WTC11 (cell line): ENCODE results near the gene PFDN2. TPM values are rescaled to one million over a fixed set of nuclear protein-coding genes. Genes with fewer than 3 reads are reported as not detected.

ENCODE experiments used
- ATAC-seq: fragments of 200-7000 bp; cut with Tn5 transposase; 2 replicates; pipeline ENCODE4 v1.10.0; 2021; ENCODE audit warnings: mild to moderate bottlenecking, moderate library complexity
- CTCF ChIA-PET: fragments of 300-600 bp; sonication (Branson Sonifier 250); formaldehyde crosslinking; loops from one replicate; lab custom pipeline; 2021; ENCODE audit warnings: antibody characterized with exemption; lab: Charles Lee
- POLR2A ChIA-PET: fragments of 350-600 bp; sonication (Branson Sonifier 250); formaldehyde crosslinking; loops from one replicate; lab custom pipeline; 2021; ENCODE audit warnings: antibody characterized with exemption; lab: Charles Lee
- DNase-seq: peaks from one replicate; pipeline ENCODE4 v3.0.0; 2021; ENCODE audit warnings: low spot score
- H3K27ac Mint-ChIP-seq: 2 replicates; pipeline ENCODE4 v1.8.0; 2021; ENCODE audit warnings: mixed read lengths
- H3K27me3 Mint-ChIP-seq: 2 replicates; pipeline ENCODE4 v1.8.0; 2021; ENCODE audit warnings: low read depth, mild to moderate bottlenecking, moderate library complexity, mixed read lengths
- H3K36me3 Mint-ChIP-seq: 2 replicates; pipeline ENCODE4 v1.8.0; 2021; ENCODE audit warnings: mixed read lengths
- H3K4me1 Mint-ChIP-seq: 2 replicates; pipeline ENCODE4 v1.8.0; 2022; ENCODE audit warnings: mixed read lengths
- H3K4me3 Mint-ChIP-seq: 2 replicates; pipeline ENCODE4 v1.8.0; 2021; ENCODE audit warnings: mild to moderate bottlenecking, moderate library complexity, mixed read lengths
- H3K9me3 Mint-ChIP-seq: 2 replicates; pipeline ENCODE4 v1.8.0; 2021; ENCODE audit warnings: mixed read lengths
- CBFB ChIP-seq: sonication (generic); formaldehyde crosslinking; IDR thresholded peaks from 2 replicates; pipeline ENCODE4 v1.8.1; 2022; ENCODE audit warnings: mild to moderate bottlenecking, low read depth, missing genetic modification reagents
- CREB1 ChIP-seq: sonication (generic); formaldehyde crosslinking; IDR thresholded peaks from 2 replicates; pipeline ENCODE4 v1.8.0; 2023; ENCODE audit warnings: mild to moderate bottlenecking, missing genetic modification reagents
- HMGA2 ChIP-seq: fragments of 250-450 bp; sonication (Bioruptor Pico); IDR thresholded peaks from 2 replicates; pipeline ENCODE4 v1.4.0; 2021; ENCODE audit warnings: mild to moderate bottlenecking, moderate library complexity
- JAZF1 ChIP-seq: fragments of 250-450 bp; sonication (Bioruptor Pico); IDR thresholded peaks from 2 replicates; pipeline ENCODE4 v1.9.0; 2021; ENCODE audit warnings: moderate library complexity, mild to moderate bottlenecking, inconsistent platforms
- MYBL2 ChIP-seq: sonication (generic); formaldehyde crosslinking; IDR thresholded peaks from 2 replicates; pipeline ENCODE4 v1.8.1; 2023; ENCODE audit warnings: mild to moderate bottlenecking, moderate library complexity, missing genetic modification reagents
- NR3C1 ChIP-seq: sonication (generic); formaldehyde crosslinking; conservative IDR thresholded peaks from 2 replicates; pipeline ENCODE4 v1.8.1; 2023; ENCODE audit warnings: low read depth, mild to moderate bottlenecking, missing genetic modification reagents
- RELA ChIP-seq: sonication (generic); formaldehyde crosslinking; IDR thresholded peaks from 2 replicates; pipeline ENCODE4 v1.8.1; 2022; ENCODE audit warnings: missing genetic modification reagents, mild to moderate bottlenecking, borderline replicate concordance
- RORB ChIP-seq: fragments of 250-450 bp; sonication (Bioruptor Pico); IDR thresholded peaks from 2 replicates; pipeline ENCODE4 v1.9.0; 2021; ENCODE audit warnings: mild to moderate bottlenecking
- SOX15 ChIP-seq: fragments of 250-450 bp; sonication (Bioruptor Pico); IDR thresholded peaks from 2 replicates; pipeline ENCODE4 v1.9.0; 2021; ENCODE audit warnings: mild to moderate bottlenecking
- SP1 ChIP-seq: sonication (generic); formaldehyde crosslinking; conservative IDR thresholded peaks from 2 replicates; pipeline ENCODE4 v1.8.1; 2022; ENCODE audit warnings: missing genetic modification reagents
- ZNF138 ChIP-seq: sonication (generic); formaldehyde crosslinking; conservative IDR thresholded peaks from 2 replicates; pipeline ENCODE4 v1.8.1; 2022; ENCODE audit warnings: mild to moderate bottlenecking, moderate library complexity, missing genetic modification reagents
- ZNF219 ChIP-seq: sonication (generic); formaldehyde crosslinking; IDR thresholded peaks from 2 replicates; pipeline ENCODE4 v1.8.0; 2023; ENCODE audit warnings: missing genetic modification reagents, mild to moderate bottlenecking, borderline replicate concordance
- ZNF232 ChIP-seq: sonication (generic); formaldehyde crosslinking; IDR thresholded peaks from 2 replicates; pipeline ENCODE4 v1.8.0; 2022; ENCODE audit warnings: mild to moderate bottlenecking, missing genetic modification reagents
- ZNF263 ChIP-seq: sonication (generic); formaldehyde crosslinking; IDR thresholded peaks from 2 replicates; pipeline ENCODE4 v1.8.1; 2022; ENCODE audit warnings: low read depth, mild to moderate bottlenecking, moderate library complexity, missing genetic modification reagents
- ZNF416 ChIP-seq: fragments of 250-450 bp; sonication (Bioruptor Pico); IDR thresholded peaks from 2 replicates; pipeline ENCODE4 v1.9.0; 2021; ENCODE audit warnings: mild to moderate bottlenecking, inconsistent platforms
- ZNF532 ChIP-seq: fragments of 250-450 bp; sonication (Bioruptor Pico); IDR thresholded peaks from 2 replicates; pipeline ENCODE4 v1.9.0; 2021; ENCODE audit warnings: mild to moderate bottlenecking, borderline replicate concordance
- ZNF671 ChIP-seq: fragments of 250-450 bp; sonication (Bioruptor Pico); IDR thresholded peaks from 2 replicates; pipeline ENCODE4 v1.8.0; 2021; ENCODE audit warnings: mild to moderate bottlenecking
- total RNA-seq: library from RNA; stranded (reverse); gene quantifications from 3 replicates; pipeline ENCODE4 v1.2.3, GENCODE V29; 2021
- TF ChIP-seq, protein P1 (sequence below): sonication (generic); formaldehyde crosslinking; IDR thresholded peaks from 2 replicates; pipeline ENCODE4 v1.8.1; 2022; ENCODE audit warnings: missing genetic modification reagents, borderline replicate concordance
- TF ChIP-seq, protein P2 (sequence below): sonication (generic); formaldehyde crosslinking; IDR thresholded peaks from 2 replicates; pipeline ENCODE4 v1.8.0; 2022; ENCODE audit warnings: mild to moderate bottlenecking, missing genetic modification reagents
- TF ChIP-seq, protein P3 (sequence below): sonication (generic); formaldehyde crosslinking; IDR thresholded peaks from 2 replicates; pipeline ENCODE4 v1.8.0; 2022; ENCODE audit warnings: mild to moderate bottlenecking, missing genetic modification reagents
- TF ChIP-seq, protein P4 (sequence below): sonication (generic); formaldehyde crosslinking; IDR thresholded peaks from 2 replicates; pipeline ENCODE4 v1.8.0; 2022; ENCODE audit warnings: missing genetic modification reagents

The PFDN2 gene
- total RNA-seq, 1 experiment from 2014 or later = 92.6 TPM

- peak overlapping the region; percentile 79 for H3K4me3 Mint-ChIP-seq
- POLR2A ChIA-PET = interaction anchor here (0.6 to 2.5 kb wide), 6 partner anchors 10 to 59 kb away, joined by 3 to 13 read pairs (median 6); partner anchors contain the start of genes ADAMTS4, B4GALT3, DEDD and TOMM40L
- CTCF ChIA-PET = interaction anchor here (0.6 to 2.8 kb wide), 22 partner anchors 9 to 215 kb away, joined by 3 to 41 read pairs (median 6); partner anchors contain the start of genes ADAMTS4, B4GALT3, DEDD and F11R
- peak; percentile 47 for DNase-seq
- TF ChIP-seq, protein P1, sequence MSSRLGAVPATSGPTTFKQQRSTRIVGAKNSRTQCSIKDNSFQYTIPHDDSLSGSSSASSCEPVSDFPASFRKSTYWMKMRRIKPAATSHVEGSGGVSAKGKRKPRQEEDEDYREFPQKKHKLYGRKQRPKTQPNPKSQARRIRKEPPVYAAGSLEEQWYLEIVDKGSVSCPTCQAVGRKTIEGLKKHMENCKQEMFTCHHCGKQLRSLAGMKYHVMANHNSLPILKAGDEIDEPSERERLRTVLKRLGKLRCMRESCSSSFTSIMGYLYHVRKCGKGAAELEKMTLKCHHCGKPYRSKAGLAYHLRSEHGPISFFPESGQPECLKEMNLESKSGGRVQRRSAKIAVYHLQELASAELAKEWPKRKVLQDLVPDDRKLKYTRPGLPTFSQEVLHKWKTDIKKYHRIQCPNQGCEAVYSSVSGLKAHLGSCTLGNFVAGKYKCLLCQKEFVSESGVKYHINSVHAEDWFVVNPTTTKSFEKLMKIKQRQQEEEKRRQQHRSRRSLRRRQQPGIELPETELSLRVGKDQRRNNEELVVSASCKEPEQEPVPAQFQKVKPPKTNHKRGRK (CRISPR knock-in tag) = no peak
- no peak for TF ChIP-seq NR3C1
- TF ChIP-seq, protein P2, sequence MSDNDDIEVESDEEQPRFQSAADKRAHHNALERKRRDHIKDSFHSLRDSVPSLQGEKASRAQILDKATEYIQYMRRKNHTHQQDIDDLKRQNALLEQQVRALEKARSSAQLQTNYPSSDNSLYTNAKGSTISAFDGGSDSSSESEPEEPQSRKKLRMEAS (CRISPR knock-in tag) = no peak
- no peak for TF ChIP-seq ZNF416 (CRISPR knock-in tag)
- no peak for TF ChIP-seq MYBL2 (CRISPR knock-in tag)
- no peak for TF ChIP-seq SOX15 (CRISPR knock-in tag)
- TF ChIP-seq JAZF1 = no peak
- no peak for TF ChIP-seq CBFB (CRISPR knock-in tag)
- TF ChIP-seq, all 79 proteins: peak for 0
- Mint-ChIP-seq H3K27ac (peak overlapping the region; percentile 13), H3K36me3 (peaks cover 27% of the 10 kb centered on the region), H3K9me3 (no peaks in the 10 kb centered on the region), H3K27me3 (no peaks in the 10 kb centered on the region), H3K4me1 (peaks cover 8% of the 10 kb centered on the region)
- ATAC-seq = peak; percentile 6
Measured at GRCh38 chr1:161166669-161167548, 49.1 kb upstream of the PFDN2 start.

DNA sequence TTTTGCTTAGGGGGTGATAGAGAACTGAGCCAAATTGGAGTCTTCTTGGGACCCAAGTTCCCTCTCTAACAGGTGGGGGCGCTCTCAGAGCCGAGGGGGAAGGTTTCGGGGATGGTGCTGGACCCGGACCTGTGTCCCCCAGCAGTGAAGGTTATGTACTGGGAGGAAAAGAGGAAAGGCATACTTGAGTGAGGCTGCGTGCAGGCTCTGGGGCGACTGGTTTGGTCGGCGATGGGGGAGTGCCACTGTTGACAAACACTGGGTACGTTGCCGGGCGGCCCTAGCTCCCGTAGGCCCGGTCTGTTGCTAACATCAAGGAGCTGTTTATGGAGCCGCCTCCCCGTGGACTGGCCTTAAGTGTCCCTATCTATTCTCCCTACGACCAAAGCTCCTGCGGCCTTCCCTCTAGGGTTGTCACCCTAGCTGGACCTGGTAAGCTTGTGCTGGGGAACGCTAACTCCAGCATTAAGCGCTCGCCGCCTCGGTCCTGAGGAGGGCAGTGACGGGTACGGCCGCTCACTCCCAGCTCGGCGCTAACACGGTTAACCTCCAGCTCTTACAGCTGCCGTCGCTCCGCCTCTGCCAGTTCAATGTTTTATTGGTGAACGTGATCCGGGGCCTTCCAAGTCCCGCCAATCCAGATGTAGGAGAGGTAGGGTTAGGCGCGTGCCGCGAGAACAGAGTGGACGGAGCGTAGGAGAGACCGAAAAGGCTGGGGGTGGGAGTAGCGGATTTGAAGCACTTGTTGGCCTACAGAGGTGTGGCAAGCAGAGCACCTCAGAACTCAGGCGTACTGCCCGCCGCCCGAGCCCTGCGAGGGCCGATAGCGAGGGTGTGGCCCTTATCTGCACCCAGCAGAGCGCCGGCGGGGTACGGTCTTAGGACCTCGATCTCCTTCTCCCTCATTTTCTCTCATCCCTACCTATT, 48.2 kb upstream of the PFDN2 start, which contains the start of gene PPOX:
TSS of gene PPOX (plus strand) at position 685 of the 927 bp plus-strand sequence. CDS start 422 bp downstream, outside the sequence.
- CTCF ChIA-PET = interaction anchor here (0.6 to 2.8 kb wide), 30 partner anchors 8 to 274 kb away, joined by 3 to 41 read pairs (median 4); partner anchors contain the start of genes ADAMTS4, B4GALT3, DEDD and F11R
- DNase-seq (peak; percentile 94), ATAC-seq (peak; percentile 95)
- Mint-ChIP-seq H3K27ac (peak within 1 kb of the TSS; percentile 13), H3K36me3 (peaks cover 23% of the 10 kb centered on the region), H3K27me3 (no peaks in the 10 kb centered on the region), H3K4me1 (peaks cover 8% of the 10 kb centered on the region), H3K9me3 (no peaks in the 10 kb centered on the region), H3K4me3 (peak within 1 kb of the TSS; percentile 79)
- POLR2A ChIA-PET = interaction anchor here (0.6 to 2.5 kb wide), 7 partner anchors 11 to 60 kb away, joined by 3 to 13 read pairs (median 4); partner anchors contain the start of genes ADAMTS4, B4GALT3, DEDD and TOMM40L
- TF ChIP-seq ZNF532 (CRISPR knock-in tag) (no peak), RORB (no peak), ZNF232 (0 out of 2 replicates have a peak, but pooled peaks have one; percentile 19), ZNF671 (CRISPR knock-in tag) (no peak), ZNF219 (CRISPR knock-in tag) (no peak), JAZF1 (no peak), RELA (CRISPR knock-in tag) (no peak), SP1 (CRISPR knock-in tag) (peak; percentile 88), ZNF138 (CRISPR knock-in tag) (no peak), ZNF263 (no peak), NR3C1 (no peak), CREB1 (CRISPR knock-in tag) (no peak), HMGA2 (CRISPR knock-in tag) (no peak)
- TF ChIP-seq, protein P3, sequence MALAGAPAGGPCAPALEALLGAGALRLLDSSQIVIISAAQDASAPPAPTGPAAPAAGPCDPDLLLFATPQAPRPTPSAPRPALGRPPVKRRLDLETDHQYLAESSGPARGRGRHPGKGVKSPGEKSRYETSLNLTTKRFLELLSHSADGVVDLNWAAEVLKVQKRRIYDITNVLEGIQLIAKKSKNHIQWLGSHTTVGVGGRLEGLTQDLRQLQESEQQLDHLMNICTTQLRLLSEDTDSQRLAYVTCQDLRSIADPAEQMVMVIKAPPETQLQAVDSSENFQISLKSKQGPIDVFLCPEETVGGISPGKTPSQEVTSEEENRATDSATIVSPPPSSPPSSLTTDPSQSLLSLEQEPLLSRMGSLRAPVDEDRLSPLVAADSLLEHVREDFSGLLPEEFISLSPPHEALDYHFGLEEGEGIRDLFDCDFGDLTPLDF (CRISPR knock-in tag) = no peak
- TF ChIP-seq, protein P4, sequence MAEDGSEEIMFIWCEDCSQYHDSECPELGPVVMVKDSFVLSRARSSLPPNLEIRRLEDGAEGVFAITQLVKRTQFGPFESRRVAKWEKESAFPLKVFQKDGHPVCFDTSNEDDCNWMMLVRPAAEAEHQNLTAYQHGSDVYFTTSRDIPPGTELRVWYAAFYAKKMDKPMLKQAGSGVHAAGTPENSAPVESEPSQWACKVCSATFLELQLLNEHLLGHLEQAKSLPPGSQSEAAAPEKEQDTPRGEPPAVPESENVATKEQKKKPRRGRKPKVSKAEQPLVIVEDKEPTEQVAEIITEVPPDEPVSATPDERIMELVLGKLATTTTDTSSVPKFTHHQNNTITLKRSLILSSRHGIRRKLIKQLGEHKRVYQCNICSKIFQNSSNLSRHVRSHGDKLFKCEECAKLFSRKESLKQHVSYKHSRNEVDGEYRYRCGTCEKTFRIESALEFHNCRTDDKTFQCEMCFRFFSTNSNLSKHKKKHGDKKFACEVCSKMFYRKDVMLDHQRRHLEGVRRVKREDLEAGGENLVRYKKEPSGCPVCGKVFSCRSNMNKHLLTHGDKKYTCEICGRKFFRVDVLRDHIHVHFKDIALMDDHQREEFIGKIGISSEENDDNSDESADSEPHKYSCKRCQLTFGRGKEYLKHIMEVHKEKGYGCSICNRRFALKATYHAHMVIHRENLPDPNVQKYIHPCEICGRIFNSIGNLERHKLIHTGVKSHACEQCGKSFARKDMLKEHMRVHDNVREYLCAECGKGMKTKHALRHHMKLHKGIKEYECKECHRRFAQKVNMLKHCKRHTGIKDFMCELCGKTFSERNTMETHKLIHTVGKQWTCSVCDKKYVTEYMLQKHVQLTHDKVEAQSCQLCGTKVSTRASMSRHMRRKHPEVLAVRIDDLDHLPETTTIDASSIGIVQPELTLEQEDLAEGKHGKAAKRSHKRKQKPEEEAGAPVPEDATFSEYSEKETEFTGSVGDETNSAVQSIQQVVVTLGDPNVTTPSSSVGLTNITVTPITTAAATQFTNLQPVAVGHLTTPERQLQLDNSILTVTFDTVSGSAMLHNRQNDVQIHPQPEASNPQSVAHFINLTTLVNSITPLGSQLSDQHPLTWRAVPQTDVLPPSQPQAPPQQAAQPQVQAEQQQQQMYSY (CRISPR knock-in tag) = peak; percentile 33; the same call in 1 of the 2 replicates
